Measurements from ENCODE around the gene ATF4.

DNA sequence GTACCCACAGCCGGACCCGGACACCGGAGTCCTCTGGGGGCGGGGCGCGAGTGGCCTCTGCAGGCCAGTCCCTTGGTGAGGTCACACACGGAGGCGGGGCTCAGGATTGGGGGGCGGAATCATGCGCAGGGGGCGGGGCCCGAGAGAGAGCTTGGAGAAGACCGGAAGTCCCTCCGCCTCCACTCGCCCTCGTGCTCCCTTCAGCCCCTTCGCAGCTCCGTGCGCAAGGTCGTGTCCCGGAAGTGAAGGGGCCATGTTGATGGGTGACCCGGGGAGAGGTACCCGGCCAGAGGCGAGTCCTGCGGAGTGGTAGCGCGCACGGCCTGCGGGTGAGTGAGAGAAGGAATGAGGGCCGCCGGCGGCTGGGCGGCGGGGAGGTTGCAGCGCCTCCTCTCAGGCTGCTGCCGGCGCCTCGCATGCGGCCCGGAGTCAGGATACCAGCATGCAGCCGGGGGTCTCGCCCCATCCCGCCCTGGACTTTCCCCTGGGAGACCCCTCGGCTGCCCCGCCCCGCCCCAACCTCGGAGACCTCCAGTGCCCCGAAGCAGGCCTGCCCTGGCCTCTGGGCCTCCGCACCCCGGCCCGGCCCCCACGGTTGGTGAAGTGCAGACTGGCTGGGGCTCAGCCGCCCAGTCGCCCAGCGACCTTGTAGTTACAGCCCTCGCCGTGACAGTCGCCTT, 18.1 kb upstream of the ATF4 start, which contains the start of gene MIEF1:
- TF ChIP-seq GATA2 (IDR thresholded peaks at IDR 0.05; ENCODE audit: low read depth, low read length): no peak
- no peak for TF ChIP-seq GATA3 (IDR thresholded peaks at IDR 0.05; ENCODE audit: low read depth, low read length)

Data from SH-SY5Y (cell line).